Stimulated activated CD8-positive, alpha-beta memory T cell treated with anti-CD3 and anti-CD28 coated beads, Interleukin-4, amount 100 ng/mL, for 24 hours (primary cell): ENCODE measurements around the gene GGNBP2.

Source experiments
- DNase-seq: peaks from one replicate; pipeline ENCODE4 v3.0.0-alpha.2; 2020; ENCODE audit warnings: low read depth

The GGNBP2 gene

GRCh38 chr17:36566081-36566480 is 21.4 kb downstream of the GGNBP2 start:
- no peak for DNase-seq

GRCh38 chr17:36575028-36575427 is 30.3 kb downstream of the GGNBP2 start:
- no peak for DNase-seq

GRCh38 chr17:36576793-36577192 is 32.1 kb downstream of the GGNBP2 start:
- no peak for DNase-seq

GRCh38 chr17:36578671-36579070 is 34.0 kb downstream of the GGNBP2 start:
- no peak for DNase-seq

GRCh38 chr17:36583787-36584186 is 39.1 kb downstream of the GGNBP2 start:
- DNase-seq: no peak

- DNase-seq: no peak
Measured at GRCh38 chr17:36586138-36586537, 41.4 kb downstream of the GGNBP2 start.

GRCh38 chr17:36590082-36590481 is 45.4 kb downstream of the GGNBP2 start:
- DNase-seq: no peak

GRCh38 chr17:36591434-36592315 is 47.0 kb downstream of the GGNBP2 start, which contains the start of gene DHRS11:
TSS of gene DHRS11 (plus strand) at chr17:36591879. CDS start at chr17:36592010, 131 bp downstream.
- peak; percentile 75 for DNase-seq

GRCh38 chr17:36592316-36592715 is 47.6 kb downstream of the GGNBP2 start:
- no peak for DNase-seq

- DNase-seq: no peak
Measured at GRCh38 chr17:36592716-36593321, 48.1 kb downstream of the GGNBP2 start.

- no peak for DNase-seq
Measured at GRCh38 chr17:36593656-36594316, 49.1 kb downstream of the GGNBP2 start.

GRCh38 chr17:36594626-36595401 is 50.1 kb downstream of the GGNBP2 start:
- no peak for DNase-seq

- DNase-seq: no peak
Measured at GRCh38 chr17:36597226-36597625, 52.5 kb downstream of the GGNBP2 start.

- DNase-seq: no peak
Measured at GRCh38 chr17:36597866-36598777, 53.4 kb downstream of the GGNBP2 start.

GRCh38 chr17:36598951-36599401 is 54.3 kb downstream of the GGNBP2 start:
- no peak for DNase-seq

- no peak for DNase-seq
Measured at GRCh38 chr17:36599546-36600250, 55.0 kb downstream of the GGNBP2 start.

- DNase-seq: no peak
Measured at GRCh38 chr17:36600465-36600864, 55.7 kb downstream of the GGNBP2 start.

GRCh38 chr17:36600936-36601302 is 56.2 kb downstream of the GGNBP2 start:
- DNase-seq: no peak

- DNase-seq: peak; percentile 91
Measured at GRCh38 chr17:36601303-36602029, 56.7 kb downstream of the GGNBP2 start, which contains the start of gene MRM1. TSS of gene MRM1 (plus strand) at chr17:36601583. CDS start at chr17:36601811, 228 bp downstream.
